C4-2B (cell line): ENCODE data around the gene PANK1.

Experiments
- ZFX ChIP-seq: fragments of 450-650 bp; IDR thresholded peaks from 2 replicates; pipeline ENCODE4 v1.6.1; 2017
- TF ChIP-seq, protein P1 (sequence below): fragments of 450-650 bp; conservative IDR thresholded peaks from 2 replicates; pipeline ENCODE4 v1.5.1; 2017; ENCODE audit warnings: mild to moderate bottlenecking

GRCh38 chr10:89622151-89622550, 22.9 kb downstream of the PANK1 start:
- TF ChIP-seq, protein P1, sequence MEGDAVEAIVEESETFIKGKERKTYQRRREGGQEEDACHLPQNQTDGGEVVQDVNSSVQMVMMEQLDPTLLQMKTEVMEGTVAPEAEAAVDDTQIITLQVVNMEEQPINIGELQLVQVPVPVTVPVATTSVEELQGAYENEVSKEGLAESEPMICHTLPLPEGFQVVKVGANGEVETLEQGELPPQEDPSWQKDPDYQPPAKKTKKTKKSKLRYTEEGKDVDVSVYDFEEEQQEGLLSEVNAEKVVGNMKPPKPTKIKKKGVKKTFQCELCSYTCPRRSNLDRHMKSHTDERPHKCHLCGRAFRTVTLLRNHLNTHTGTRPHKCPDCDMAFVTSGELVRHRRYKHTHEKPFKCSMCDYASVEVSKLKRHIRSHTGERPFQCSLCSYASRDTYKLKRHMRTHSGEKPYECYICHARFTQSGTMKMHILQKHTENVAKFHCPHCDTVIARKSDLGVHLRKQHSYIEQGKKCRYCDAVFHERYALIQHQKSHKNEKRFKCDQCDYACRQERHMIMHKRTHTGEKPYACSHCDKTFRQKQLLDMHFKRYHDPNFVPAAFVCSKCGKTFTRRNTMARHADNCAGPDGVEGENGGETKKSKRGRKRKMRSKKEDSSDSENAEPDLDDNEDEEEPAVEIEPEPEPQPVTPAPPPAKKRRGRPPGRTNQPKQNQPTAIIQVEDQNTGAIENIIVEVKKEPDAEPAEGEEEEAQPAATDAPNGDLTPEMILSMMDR: no peak
- no peak for TF ChIP-seq ZFX
